HG03565 (cell line): ENCODE data around the gene MATN4.

Experiments
- ATAC-seq: cut with Tn5 transposase; IDR thresholded peaks from one replicate; pipeline ENCODE4 v1.9.1; 2021; ENCODE audit warnings: mild to moderate bottlenecking, moderate library complexity; ENCODE audit not compliant: unreplicated experiment

MATN4 gene

DNA sequence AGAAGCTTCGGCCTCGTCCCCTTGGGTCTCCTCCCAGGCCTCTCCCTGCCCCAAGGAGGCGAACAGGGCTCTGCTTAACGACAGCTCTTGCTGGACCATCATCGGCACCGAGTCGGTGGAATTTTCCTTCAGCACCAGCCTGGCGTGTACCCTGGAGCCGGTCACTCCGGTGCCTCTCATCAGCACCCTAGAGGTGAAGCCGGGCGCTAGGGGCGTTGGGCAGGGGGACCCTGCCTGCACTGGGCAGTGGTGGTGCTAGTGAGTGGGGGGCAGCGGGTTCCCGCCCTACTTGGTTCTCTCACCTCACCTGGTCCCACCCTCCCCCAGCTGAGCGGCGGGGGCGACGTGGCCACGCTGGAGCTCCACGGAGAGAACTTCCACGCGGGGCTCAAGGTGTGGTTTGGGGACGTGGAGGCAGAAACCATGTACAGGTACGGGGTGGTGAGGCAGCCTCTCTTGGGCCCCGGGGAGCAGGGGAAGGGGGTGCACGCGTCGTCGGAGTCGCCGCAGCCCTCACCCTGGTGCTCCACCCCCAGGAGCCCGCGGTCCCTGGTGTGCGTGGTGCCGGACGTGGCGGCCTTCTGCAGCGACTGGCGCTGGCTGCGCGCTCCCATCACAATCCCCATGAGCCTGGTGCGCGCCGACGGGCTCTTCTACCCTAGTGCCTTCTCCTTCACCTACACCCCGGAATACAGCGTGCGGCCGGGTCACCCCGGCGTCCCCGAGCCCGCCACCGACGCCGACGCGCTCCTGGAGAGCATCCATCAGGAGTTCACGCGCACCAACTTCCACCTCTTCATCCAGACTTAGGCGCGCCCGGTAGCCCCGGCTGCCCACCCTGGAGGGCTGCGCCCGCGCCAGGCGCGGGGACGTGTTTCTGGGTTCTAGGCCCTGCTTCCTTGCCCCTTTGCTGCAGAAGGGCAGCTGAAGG, 8.3 kb upstream of the MATN4 start:
- ATAC-seq = no peak

- no peak for ATAC-seq
Observed at GRCh38 chr20:45315672-45316071, 7.6 kb upstream of the MATN4 start.

DNA sequence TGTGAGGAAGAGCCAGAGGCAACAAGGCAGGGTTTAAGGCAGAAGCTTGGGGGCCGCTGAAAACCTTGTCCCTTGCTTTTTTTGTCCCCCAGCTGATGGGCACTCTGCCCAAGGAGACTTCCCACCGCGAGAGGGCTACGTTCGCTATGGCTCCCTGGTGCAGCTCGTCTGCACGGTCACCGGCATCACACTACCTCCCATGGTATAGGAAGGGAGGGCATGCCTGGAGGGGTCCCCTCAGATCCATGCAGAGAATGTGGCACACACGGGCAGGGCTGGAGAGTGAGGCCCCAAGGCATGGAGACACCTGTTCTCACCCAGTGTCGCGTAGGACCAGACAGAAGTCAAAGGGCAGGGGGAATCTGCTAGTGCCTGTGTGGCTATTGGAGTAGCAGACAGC, 5.8 kb upstream of the MATN4 start:
- ATAC-seq = no peak

DNA sequence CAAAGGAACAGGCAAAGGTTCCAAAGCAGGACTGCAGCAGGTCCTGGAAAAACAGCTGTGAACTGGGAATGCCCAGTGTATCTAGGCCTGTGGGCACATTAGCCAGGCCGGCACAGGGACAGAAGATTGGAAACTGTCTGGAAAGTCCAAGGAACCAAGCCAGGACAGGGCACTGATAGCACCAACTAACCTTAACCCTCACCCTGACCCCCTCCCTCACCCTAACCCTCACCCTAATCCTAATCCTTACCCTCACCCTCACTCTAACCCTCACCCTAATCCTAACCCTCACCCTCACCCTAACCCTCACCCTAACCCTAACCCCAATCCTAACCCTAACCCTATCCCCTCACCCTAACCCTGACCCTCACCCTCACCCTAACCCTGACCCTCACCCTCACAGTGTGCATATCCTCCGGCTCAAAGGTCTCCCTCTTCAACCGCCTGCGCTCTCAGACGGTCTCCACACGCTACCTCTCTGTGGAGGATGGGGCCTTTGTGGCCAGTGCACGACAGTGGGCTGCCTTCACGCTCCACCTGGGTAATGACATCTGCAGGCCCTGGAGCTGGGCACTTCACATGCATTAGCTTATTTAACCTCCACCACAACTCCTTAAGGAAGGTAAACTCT, 5.1 kb upstream of the MATN4 start:
- ATAC-seq = no peak

- ATAC-seq = no peak
Observed at GRCh38 chr20:45312241-45312640, 4.1 kb upstream of the MATN4 start.

DNA sequence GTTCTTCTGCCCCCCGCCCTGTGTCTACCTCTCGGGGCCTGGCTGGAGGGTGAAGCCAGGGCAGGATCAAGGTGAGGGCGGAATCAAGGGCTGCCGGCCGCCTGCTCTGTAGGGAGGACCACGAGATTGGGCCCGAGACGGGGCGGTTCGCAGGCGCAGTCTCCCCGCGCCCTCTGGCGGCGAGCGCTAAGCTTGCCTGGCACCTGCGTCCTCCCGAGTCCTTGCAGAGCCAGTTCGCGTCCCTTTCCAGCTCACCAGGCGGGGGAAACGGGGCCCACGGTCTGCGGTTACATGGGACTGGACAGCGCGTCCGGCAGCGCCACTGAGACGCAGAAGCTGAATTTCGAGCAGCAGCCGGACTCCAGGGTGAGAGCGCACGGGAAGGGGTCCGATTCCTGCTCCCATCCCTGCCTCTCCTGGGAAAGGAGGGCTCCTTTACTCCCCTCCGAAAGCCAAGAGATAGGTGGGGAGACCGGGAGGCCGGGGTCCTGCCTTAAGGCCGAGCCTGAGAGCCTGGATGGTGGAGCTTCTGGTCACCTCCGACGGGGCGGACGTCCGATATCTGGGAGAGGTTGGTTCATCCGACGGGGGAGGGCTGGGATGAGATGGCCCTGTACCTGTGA, 3.6 kb upstream of the MATN4 start:
- no peak for ATAC-seq

DNA sequence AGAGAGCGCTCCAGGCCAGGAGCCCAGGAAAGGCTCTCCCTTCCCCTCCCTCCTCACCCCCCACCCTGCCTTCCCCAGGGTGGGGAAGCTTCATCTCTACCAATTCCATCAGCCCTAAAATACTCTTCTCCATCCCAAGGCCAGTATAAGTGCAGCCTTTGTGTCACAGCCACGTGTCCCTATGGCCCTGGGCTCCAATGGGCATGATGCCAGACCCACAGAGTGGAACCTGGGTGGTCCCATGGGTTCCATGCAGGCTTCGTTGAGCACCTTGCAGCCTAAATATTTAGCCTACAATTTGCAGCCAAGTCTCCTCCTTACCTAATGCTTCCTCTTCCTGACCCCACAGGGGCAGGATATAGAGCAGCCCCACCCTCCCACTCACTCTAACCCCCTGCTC, 976 bp upstream of the MATN4 start:
- no peak for ATAC-seq

DNA sequence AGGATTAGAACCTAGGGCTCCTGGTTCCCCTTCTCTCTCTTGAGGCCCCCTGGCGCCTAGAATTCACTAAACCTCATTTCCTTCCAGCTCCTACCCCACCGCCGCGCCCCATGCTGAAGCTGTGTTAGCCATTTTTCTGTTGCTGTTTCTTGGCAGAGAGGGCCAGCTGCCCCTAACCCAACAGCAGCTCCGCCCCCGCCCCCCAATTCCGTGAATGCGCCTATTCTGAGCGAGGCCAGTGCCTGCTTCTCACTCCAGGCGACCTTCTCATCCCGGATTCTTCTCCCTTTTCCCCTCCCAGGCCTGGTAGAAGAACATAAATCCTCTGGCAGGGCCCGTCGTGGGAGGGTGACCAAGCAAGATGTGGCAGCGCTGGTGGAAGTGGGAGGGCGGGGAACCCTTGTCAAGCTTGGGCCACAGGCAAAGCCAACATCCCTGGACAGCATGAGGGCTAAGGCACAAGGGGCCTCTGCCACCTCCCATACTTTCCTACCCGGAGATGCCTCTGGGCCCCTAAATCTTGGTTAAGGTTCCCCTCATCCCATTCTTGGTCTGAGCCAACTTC, 941 bp downstream of the MATN4 start:
- ATAC-seq = no peak

- no peak for ATAC-seq
Observed at GRCh38 chr20:45306431-45306982, 1.6 kb downstream of the MATN4 start, which contains the start of gene RBPJL. Gene RBPJL (plus strand): TSS chr20:45306840. CDS start chr20:45306923, 83 bp downstream.

DNA sequence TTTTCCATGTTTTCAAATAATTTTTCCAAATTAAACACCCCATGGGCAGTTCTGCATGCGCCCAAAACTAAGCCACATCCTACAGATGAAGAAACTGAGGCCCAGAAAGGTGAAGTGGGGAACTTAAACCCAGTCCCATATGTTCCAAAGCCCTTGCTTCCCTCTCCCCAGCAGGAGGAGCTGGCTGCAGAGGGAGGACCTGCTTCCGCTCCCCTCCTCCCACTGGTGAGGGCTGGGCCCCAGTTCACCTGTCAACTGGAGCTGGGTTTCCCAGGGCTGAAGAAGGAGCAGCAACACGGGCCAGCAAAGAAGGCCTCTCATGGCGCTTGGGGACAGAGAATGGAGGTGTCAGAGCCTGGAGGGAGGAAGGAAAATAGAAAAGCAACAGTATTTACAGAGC, 2.8 kb downstream of the MATN4 start:
- ATAC-seq = no peak

- ATAC-seq = no peak
Observed at GRCh38 chr20:45304464-45304999, 3.6 kb downstream of the MATN4 start.

- no peak for ATAC-seq
Observed at GRCh38 chr20:45303586-45304463, 4.3 kb downstream of the MATN4 start.

DNA sequence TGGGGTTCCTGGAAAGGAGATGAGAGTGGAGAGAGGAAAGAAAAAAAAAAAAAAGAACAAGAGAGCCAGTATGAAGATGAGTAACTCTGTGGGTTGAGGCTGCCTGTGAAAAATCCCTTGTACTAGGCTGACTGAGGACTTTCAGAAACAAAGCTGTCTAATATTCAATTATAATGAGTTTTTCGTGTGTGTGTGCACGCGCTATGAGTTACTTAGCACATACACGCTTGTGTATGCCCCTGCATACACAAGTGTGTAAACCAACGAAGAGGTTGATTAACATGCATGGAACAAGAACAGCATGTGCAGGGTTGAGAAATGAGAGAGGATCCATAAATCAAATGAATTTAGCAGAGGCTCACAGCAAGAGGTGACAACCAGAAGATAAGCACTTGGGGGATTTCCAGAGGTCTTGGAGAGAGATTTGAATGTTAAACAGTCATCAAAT, 6.3 kb downstream of the MATN4 start:
- no peak for ATAC-seq

DNA sequence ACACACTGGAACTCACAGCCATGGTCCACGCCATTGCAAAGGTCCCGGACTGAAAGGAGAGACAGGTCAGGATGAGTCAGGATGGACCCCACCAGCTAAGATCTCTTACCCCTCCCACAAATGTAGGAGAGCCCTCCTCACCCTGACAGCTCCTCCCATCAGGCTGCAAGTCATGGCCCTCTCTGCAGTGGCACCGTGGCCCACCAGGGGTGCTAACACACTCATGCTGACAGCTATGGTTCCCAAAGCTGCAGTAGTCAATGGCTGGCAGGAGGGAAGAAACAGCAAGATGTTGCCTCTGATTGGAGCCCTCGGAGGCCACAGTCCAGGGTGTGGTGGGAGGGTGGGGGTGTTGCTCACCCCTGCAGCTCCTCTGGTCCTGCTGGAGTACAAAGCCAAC, 7.1 kb downstream of the MATN4 start:
- ATAC-seq = no peak

- ATAC-seq = no peak
Observed at GRCh38 chr20:45299786-45300185, 8.3 kb downstream of the MATN4 start.

DNA sequence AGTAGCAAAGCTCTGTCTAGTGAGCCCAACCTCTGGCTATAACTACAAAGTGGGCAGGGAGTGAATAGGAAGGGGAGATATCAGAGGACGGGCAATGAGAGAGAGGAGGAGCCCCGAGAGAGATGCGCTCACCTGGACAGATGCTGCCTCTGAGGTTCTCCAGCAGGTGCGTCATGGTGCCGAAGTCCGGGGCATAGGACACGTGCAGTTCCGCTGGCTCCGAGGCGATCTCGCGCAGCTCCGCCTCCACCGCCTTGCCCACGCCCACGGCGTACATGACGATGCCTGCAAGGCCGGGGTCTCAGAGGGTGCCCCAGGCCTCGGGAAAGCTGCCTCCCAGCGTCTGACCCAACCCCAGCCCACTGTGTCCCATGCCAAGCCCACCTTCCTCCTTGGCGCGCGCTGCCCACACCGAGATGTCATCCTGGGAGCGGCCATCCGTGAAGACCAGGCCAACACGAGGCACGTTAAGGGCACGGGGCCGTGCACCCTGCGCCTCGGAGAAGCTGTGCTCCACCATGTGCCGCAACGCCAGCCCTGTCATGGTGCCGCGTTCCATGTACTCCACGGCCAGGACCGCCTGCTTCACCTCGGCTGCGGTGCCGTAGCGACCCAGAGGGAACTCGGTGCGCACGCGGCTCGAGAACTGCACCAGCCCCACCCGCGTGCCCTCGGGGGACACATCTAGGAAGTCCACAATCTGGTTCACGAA, 10.2 kb downstream of the MATN4 start:
- no peak for ATAC-seq

- no peak for ATAC-seq
Observed at GRCh38 chr20:45294659-45295058, 13.4 kb downstream of the MATN4 start.

DNA sequence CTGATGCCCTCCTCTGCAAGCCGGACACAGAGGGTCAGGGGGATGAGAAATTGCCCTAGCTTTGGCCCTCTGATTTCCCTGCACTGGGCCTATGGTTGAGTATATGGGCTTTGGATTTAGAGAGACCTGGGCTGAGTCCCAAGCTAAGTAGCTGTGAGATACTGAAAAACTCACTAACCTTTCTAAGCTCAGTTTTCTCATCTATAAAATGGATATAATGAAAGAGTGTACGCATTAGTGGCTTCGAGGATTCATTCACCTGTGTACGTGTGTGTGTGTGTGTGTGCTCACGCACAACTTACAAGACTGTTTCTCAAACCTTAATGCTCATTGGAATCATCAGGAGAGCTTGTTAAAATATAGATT, 14.1 kb downstream of the MATN4 start:
- ATAC-seq = no peak
